ENCODE data around the gene SERGEF.

DNA sequence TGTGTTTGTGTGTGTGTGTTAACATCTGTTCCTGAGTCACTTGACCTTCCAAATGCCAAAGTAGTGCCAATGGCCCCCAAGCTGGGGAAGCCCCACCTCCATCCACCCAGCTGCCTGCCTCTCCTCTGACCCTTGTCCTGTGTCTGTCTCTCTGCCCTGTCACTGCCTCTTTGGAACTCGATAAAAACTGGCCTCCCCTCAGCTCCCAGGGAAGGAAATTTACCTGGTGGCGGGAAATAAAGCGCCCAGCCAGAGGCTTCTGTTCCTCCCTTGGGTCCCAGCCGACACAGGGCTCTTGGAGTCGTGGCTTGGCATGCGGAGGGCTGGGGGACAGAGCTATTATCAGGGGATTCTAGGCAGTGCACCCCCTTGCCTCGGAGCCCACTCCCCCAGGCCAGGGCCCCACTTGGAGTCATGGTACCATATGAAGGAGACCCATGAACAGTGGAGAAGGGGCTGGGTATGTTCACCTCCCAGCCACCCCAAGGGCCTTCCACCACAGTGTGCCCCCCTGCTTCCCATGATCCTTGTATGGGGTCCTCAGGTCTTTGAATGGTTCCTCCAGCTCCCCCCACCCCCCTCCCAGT lies 272.1 kb downstream of the SERGEF start:
- no peak for TF ChIP-seq POLR2A (IDR thresholded peaks at IDR 0.05; ENCODE audit: insufficient read depth in 1 of 2, low read depth in 2 of 2, low read length in 2 of 2)
- no peak for TF ChIP-seq SCMH1 (CRISPR knock-in tag; IDR thresholded peaks at IDR 0.05; ENCODE audit: borderline replicate concordance)
- no peak for TF ChIP-seq ZFP36 (IDR thresholded peaks at IDR 0.05; ENCODE audit: borderline replicate concordance, low read depth, low read length, partially characterized antibody)
- TF ChIP-seq FOXP1 (IDR thresholded peaks at IDR 0.05), result no peak
- no peak for TF ChIP-seq FOXP1 (CRISPR knock-in tag; IDR thresholded peaks at IDR 0.05)
- no peak for TF ChIP-seq U2AF1 (optimal IDR thresholded peaks at IDR 0.05; ENCODE audit: low read depth, low read length)
- no peak for TF ChIP-seq TBL1XR1 (IDR thresholded peaks at IDR 0.05; ENCODE audit: borderline replicate concordance, low read length, partially characterized antibody)
- TF ChIP-seq ELF4 (CRISPR knock-in tag; IDR thresholded peaks at IDR 0.05; ENCODE audit: borderline replicate concordance), result no peak
- no peak for TF ChIP-seq PCBP1 (IDR thresholded peaks at IDR 0.05; ENCODE audit: borderline replicate concordance, low read depth, low read length)
- TF ChIP-seq, protein P1, sequence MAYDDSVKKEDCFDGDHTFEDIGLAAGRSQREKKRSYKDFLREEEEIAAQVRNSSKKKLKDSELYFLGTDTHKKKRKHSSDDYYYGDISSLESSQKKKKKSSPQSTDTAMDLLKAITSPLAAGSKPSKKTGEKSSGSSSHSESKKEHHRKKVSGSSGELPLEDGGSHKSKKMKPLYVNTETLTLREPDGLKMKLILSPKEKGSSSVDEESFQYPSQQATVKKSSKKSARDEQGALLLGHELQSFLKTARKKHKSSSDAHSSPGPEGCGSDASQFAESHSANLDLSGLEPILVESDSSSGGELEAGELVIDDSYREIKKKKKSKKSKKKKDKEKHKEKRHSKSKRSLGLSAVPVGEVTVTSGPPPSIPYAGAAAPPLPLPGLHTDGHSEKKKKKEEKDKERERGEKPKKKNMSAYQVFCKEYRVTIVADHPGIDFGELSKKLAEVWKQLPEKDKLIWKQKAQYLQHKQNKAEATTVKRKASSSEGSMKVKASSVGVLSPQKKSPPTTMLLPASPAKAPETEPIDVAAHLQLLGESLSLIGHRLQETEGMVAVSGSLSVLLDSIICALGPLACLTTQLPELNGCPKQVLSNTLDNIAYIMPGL (CRISPR knock-in tag; IDR thresholded peaks at IDR 0.05; ENCODE audit: borderline replicate concordance in 1 of 2, low read depth in 1 of 2), result no peak
- TF ChIP-seq POLR2AphosphoS5 (IDR thresholded peaks at IDR 0.05; ENCODE audit: low read depth, low read length), result no peak
- TF ChIP-seq EZH2 (conservative IDR thresholded peaks at IDR 0.05; ENCODE audit: low read depth, low read length), result no peak
